ENCODE measurements around the gene TNIK. TPM values are rescaled to one million over a fixed set of nuclear protein-coding genes. Genes with fewer than 3 reads are reported as not detected.
"Not testable (repeated sequence)": the region's sequence is repeated elsewhere in the genome, so short reads cannot be mapped to it uniquely, and the experiment has no call there.

Gene TNIK
- total RNA-seq, 1 donor, result 49.8 TPM

DNA sequence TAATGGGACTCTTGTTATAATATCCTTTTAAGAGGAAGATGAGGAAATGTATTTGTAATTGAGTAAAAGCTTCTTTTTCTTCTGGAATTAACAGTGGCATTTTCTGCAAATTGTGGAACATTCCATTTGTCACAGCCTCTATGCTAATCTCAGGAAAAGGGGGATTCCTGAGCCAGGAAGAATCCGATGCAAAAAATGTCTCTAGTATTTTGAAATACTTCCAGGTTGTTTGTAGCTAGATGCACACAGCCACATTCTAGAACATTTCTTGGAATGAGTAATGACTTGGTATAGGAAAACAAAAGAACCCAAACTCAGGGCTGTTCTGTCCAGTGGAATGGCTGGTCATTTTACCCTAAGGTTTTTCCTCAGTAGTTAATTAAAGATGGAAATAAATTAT lies 335.2 kb downstream of the TNIK start:
- H3K4me3 ChIP-seq (ENCODE audit: low read length), result no peak overlapping the region
- H3K9me3 ChIP-seq (ENCODE audit: low read depth, low read length), result no peaks in the 10 kb centered on the region
- H3K27me3 ChIP-seq (ENCODE audit: insufficient read depth, low read length), result no peaks in the 10 kb centered on the region
- H3K4me1 ChIP-seq (ENCODE audit: insufficient read depth, low read length), result no peaks in the 10 kb centered on the region

DNA sequence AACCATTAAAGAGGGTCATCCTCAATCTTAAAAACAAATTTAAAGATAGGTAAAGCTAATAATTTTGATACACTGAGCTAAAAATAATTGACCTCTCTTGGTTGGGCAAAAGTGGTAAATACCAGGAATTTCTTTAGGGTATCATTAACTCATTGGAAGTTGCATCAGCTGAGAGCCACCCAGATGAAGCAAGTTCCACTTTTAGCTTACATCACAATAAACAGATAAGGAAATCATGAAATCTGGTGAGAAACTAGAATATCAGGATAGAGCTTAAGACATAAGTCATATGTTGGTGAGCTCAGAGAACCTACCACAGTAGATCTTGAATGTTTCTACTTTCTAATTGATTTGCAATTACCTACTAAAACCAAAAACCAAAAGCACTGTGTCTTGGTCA lies 336.3 kb downstream of the TNIK start:
- no peak overlapping the region for H3K4me3 ChIP-seq (ENCODE audit: low read length)
- no peaks in the 10 kb centered on the region for H3K9me3 ChIP-seq (ENCODE audit: low read depth, low read length)
- H3K4me1 ChIP-seq (ENCODE audit: insufficient read depth, low read length), result no peaks in the 10 kb centered on the region
- no peaks in the 10 kb centered on the region for H3K27me3 ChIP-seq (ENCODE audit: insufficient read depth, low read length)

DNA sequence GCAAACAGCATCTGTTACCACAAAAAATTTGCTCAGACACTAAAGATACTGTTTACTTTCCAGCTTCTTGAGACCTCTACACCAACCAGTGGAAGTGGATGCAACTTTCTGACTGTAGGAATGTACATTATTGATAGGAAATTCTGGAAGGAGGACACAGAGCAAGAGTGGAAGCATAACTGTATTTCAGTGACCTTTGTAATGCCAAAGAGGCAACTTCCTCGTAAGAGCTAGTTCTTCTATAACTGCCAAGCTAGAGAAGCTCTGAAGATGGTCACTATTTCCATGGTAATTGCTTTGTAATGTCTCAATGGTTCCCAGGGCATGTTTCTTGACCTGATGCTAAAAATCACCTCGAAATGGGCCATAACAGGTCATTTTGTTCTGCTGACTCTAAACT lies 337.3 kb downstream of the TNIK start:
- no peak overlapping the region for H3K4me3 ChIP-seq (ENCODE audit: low read length)
- no peaks in the 10 kb centered on the region for H3K9me3 ChIP-seq (ENCODE audit: low read depth, low read length)
- no peaks in the 10 kb centered on the region for H3K4me1 ChIP-seq (ENCODE audit: insufficient read depth, low read length)
- no peaks in the 10 kb centered on the region for H3K27me3 ChIP-seq (ENCODE audit: insufficient read depth, low read length)

DNA sequence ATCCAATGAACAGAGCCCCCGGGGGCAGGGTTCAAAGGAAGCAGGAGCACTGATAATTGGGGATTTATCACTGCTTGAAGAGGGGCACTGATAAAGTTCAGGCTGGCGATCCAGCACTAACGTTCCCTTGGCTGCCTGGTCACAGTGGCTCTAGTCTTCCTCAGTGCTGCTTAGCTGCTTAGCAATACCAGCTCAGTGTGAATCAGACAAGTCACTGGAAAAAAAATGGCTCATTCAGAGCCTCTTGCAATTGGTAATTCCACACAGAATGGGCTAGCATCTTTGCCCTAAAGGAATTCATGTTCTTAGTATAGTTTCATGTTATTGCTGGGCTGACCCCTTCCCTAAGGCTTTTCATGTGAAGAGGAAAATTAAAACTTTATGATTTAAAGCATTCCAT lies 338.0 kb downstream of the TNIK start:
- no peaks in the 10 kb centered on the region for H3K9me3 ChIP-seq (ENCODE audit: low read depth, low read length)
- no peaks in the 10 kb centered on the region for H3K27me3 ChIP-seq (ENCODE audit: insufficient read depth, low read length)
- H3K4me1 ChIP-seq (ENCODE audit: insufficient read depth, low read length), result no peaks in the 10 kb centered on the region
- no peak overlapping the region for H3K4me3 ChIP-seq (ENCODE audit: low read length)

DNA sequence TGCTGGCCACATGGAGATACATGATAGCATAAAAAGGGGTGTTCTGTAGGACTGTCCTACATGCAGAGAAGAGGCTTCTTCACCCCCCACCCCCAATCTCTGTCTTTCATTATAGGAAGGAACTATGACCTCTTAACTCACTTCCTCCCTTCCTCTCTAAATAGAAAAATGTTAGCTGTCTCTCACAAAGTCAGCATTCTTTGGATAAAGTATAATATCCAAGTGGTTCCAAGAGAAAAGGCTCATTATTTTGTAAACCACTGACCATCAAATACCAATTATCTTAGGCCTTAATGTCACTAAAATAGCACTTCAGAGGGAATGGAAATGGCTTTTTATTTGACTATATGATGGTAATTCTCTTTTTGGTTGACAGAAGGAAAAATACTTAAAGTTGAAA lies 338.4 kb downstream of the TNIK start:
- Histone ChIP-seq H3K9me3 (ENCODE audit: low read depth, low read length) (no peaks in the 10 kb centered on the region), H3K4me1 (ENCODE audit: insufficient read depth, low read length) (no peaks in the 10 kb centered on the region), H3K27me3 (ENCODE audit: insufficient read depth, low read length) (no peaks in the 10 kb centered on the region), H3K4me3 (ENCODE audit: low read length) (no peak overlapping the region)

DNA sequence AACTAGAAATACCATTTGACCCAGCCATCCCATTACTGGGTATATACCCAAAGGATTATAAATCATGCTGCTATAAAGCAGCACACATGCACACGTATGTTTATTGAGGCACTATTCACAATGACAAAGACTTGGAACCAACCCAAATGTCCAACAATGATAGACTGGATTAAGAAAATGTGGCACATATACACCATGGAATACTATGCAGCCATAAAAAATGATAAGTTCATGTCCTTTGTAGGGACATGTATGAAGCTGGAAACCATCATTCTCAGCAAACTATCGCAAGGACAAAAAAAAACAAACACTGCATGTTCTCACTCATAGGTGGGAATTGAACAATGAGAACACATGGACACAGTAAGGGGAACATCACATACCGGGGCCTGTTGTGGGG lies 340.8 kb downstream of the TNIK start:
- not testable (repeated sequence) for H3K4me3 ChIP-seq (ENCODE audit: low read length); H3K4me1 ChIP-seq (ENCODE audit: insufficient read depth, low read length); H3K27me3 ChIP-seq (ENCODE audit: insufficient read depth, low read length); H3K9me3 ChIP-seq (ENCODE audit: low read depth, low read length)

DNA sequence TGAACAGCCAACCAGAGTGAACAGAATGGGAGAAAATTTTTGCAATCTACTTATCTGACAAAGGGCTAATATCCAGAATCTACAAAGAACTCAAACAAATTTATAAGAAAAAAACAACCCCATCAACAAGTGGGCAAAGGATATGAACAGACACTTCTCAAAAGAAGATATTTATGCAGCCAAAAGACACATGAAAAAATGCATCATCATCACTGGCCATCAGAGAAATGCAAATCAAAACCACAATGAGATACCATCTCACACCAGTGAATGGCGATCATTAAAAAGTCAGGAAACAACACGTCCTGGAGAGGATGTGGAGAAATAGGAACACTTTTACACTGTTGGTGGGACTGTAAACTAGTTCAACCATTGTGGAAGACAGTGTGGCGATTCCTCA lies 341.2 kb downstream of the TNIK start:
- H3K4me1 ChIP-seq (ENCODE audit: insufficient read depth, low read length); H3K9me3 ChIP-seq (ENCODE audit: low read depth, low read length); H3K27me3 ChIP-seq (ENCODE audit: insufficient read depth, low read length); H3K4me3 ChIP-seq (ENCODE audit: low read length): not testable (repeated sequence)

DNA sequence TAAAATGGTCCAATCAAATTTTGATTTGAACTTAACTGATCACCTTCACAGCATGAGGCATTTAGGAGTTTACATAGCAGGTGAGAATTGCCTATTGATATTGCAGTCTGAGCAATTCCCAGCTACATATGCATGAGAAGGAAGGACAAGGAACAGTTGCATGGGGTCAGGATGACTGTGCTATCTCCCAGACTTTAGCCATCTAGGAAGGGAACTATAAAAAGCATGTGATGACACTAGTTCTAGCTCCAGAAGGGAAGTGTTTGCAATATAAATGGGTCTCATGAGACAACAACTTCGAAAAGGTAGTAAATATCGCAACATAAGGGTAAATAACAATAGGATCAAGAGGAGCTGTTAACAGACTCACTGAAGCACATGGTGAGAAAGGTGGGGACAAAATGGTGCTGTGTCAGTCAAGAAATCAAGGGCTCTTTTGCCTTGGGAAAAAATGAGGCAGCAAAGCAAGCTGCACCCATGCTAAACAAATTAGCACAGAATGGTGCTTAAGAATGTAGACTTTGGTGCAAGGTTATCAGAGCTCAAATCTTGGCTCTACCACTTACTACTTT lies 343.3 kb downstream of the TNIK start:
- H3K4me3 ChIP-seq (ENCODE audit: low read length), result no peak overlapping the region
- H3K9me3 ChIP-seq (ENCODE audit: low read depth, low read length), result no peaks in the 10 kb centered on the region
- H3K27me3 ChIP-seq (ENCODE audit: insufficient read depth, low read length), result no peaks in the 10 kb centered on the region
- H3K4me1 ChIP-seq (ENCODE audit: insufficient read depth, low read length), result no peaks in the 10 kb centered on the region

DNA sequence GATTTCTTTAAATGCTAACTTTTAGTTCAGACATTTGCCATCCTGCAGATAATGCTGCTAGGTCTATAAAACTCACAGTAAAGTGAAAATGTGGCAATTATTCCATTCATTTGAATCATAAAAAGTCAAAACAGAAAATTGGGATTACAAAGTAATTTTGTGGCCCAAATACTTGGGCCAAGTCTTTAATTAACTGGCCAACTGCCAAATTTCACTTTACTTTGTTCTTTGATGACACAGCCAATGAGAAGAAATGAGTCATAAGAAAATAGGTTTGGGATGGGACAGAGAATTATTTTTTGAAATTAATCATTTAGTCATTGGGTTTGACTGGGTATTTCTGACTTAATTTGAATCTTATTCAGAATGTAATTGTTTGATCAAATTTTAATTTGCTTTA lies 343.8 kb downstream of the TNIK start:
- no peak overlapping the region for H3K4me3 ChIP-seq (ENCODE audit: low read length)
- H3K4me1 ChIP-seq (ENCODE audit: insufficient read depth, low read length), result no peaks in the 10 kb centered on the region
- no peaks in the 10 kb centered on the region for H3K9me3 ChIP-seq (ENCODE audit: low read depth, low read length)
- no peaks in the 10 kb centered on the region for H3K27me3 ChIP-seq (ENCODE audit: insufficient read depth, low read length)

DNA sequence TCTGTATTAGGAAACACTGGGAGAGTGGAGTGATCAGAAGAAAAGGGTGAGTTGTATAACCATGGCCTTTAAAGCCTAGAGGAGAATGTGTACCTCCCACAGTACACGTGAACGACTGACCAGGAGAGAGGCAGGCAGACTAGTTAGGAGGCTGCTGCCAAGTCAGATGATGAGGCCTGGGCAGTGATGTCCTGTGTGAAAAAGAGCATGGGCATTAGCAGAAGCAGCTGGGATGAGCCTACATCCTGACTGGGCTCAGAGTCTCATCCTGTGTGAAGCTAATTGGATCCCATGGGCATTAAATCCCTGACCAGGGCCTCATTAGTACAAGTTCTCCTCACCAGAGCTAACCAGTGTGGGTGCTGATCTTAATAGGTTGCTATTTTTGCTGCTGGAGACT lies 344.5 kb downstream of the TNIK start:
- Histone ChIP-seq H3K9me3 (ENCODE audit: low read depth, low read length) (no peaks in the 10 kb centered on the region), H3K27me3 (ENCODE audit: insufficient read depth, low read length) (no peaks in the 10 kb centered on the region), H3K4me1 (ENCODE audit: insufficient read depth, low read length) (no peaks in the 10 kb centered on the region), H3K4me3 (ENCODE audit: low read length) (no peak overlapping the region)

DNA sequence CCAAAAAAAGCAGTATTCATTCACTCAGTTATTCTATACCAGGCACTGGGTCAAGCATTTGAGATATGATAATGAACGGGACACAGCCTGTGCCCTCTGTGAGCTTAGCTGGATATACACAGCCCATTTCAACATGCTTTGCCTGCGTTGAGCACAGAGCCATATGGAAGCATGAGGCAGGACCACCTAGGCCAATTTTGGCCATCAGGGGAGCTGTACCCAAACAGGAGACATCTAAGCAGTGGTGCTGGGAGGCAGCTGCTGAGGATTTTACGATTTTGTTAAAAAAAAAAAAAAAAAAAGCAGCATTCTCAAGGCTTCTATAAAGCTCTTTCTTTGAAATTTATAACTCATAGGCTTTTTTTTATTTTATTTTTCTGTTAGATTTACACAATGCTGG lies 346.5 kb downstream of the TNIK start:
- no peaks in the 10 kb centered on the region for H3K4me1 ChIP-seq (ENCODE audit: insufficient read depth, low read length)
- no peaks in the 10 kb centered on the region for H3K9me3 ChIP-seq (ENCODE audit: low read depth, low read length)
- no peak overlapping the region for H3K4me3 ChIP-seq (ENCODE audit: low read length)
- H3K27me3 ChIP-seq (ENCODE audit: insufficient read depth, low read length), result no peaks in the 10 kb centered on the region

DNA sequence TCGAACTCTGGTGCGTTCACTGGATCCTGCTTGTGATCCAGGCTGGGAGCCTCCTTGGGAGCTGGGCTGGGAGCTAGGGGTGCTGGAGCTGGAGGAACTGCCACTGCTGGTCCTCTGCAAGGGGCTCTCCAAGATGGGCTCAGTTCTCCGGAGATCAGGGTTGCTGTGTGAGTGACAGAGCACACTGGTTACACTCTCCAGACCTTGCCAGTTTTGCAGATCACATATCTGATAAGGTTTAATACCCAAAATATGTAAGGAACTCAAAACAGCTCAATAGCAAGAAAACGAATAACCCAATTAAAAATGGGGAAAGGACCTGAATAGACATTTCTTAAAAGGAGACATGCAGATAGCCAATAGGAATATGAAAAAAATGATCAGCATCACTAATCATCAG lies 349.5 kb downstream of the TNIK start:
- no peaks in the 10 kb centered on the region for H3K4me1 ChIP-seq (ENCODE audit: insufficient read depth, low read length)
- no peaks in the 10 kb centered on the region for H3K9me3 ChIP-seq (ENCODE audit: low read depth, low read length)
- no peaks in the 10 kb centered on the region for H3K27me3 ChIP-seq (ENCODE audit: insufficient read depth, low read length)
- no peak overlapping the region for H3K4me3 ChIP-seq (ENCODE audit: low read length)

DNA sequence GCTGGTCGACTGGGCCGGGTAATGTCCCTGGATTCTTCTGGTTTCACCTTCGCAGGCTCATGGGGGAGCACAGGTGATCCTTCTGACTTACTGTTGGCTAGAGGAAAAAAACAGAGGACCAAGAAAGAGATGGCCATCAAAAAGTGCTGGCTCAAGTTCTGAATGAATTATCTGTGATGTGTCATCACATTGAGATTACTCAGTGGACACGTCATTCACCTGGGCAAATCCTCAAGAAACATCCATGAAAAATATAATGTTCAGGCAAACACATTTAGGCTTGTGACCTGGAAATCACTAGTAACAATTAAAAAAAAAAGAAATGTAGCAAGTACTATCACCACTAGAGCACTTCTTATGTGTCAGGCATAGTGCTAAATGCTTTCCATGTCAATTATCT lies 352.1 kb downstream of the TNIK start:
- no peaks in the 10 kb centered on the region for H3K9me3 ChIP-seq (ENCODE audit: low read depth, low read length)
- no peaks in the 10 kb centered on the region for H3K27me3 ChIP-seq (ENCODE audit: insufficient read depth, low read length)
- no peaks in the 10 kb centered on the region for H3K4me1 ChIP-seq (ENCODE audit: insufficient read depth, low read length)
- no peak overlapping the region for H3K4me3 ChIP-seq (ENCODE audit: low read length)

DNA sequence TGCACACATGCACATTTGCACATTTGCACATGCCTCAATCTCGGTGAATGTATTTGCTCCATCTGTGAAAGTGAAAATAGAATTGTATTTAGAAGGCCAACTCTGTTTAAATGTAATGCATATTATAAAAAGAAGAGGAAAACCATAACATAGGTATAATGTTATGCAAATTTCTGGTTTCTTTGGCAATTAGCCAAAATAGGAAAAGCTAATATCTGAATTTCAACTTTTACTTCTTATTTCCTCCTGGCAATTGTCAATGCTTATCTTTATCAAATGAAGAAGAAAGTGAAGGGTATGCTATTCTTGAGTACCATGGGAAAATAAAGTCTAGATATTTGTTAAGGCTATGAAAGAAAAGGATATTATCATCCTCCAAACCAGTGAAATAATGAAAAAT lies 357.0 kb downstream of the TNIK start:
- Histone ChIP-seq H3K9me3 (ENCODE audit: low read depth, low read length) (no peaks in the 10 kb centered on the region), H3K27me3 (ENCODE audit: insufficient read depth, low read length) (no peaks in the 10 kb centered on the region), H3K4me3 (ENCODE audit: low read length) (no peak overlapping the region), H3K4me1 (ENCODE audit: insufficient read depth, low read length) (no peaks in the 10 kb centered on the region)

DNA sequence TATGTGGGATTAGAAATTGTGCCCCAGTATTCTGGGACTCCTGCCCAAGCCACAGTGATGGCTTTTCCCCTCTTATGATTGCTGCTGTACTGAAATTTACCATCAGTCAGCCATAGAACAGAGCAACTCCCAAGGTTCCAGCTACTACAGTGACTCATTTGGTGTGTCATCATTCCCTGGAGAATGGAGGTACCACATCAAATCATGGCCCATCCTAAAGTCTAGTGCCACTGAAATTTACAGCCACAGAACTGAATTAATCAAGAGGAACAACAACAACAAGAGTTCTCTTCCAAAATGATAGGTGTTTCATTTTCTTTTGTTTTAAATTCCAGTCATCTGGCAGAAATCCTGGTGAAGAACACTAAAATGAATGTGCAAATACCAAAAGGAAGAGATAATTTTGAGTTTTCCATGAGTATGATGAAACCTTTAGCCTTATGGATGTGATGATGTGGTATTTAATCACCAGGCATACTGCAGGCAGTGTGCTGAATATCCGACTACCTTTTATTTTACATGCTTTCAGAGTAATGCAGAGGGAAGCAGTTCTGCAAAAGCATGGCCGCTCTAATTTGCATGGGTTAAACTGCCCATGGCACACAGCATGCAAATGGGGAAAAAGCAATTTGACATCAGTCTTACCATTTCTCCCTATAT lies 358.1 kb downstream of the TNIK start:
- H3K9me3 ChIP-seq (ENCODE audit: low read depth, low read length), result no peaks in the 10 kb centered on the region
- no peaks in the 10 kb centered on the region for H3K4me1 ChIP-seq (ENCODE audit: insufficient read depth, low read length)
- H3K27me3 ChIP-seq (ENCODE audit: insufficient read depth, low read length), result no peaks in the 10 kb centered on the region
- H3K4me3 ChIP-seq (ENCODE audit: low read length), result no peak overlapping the region

DNA sequence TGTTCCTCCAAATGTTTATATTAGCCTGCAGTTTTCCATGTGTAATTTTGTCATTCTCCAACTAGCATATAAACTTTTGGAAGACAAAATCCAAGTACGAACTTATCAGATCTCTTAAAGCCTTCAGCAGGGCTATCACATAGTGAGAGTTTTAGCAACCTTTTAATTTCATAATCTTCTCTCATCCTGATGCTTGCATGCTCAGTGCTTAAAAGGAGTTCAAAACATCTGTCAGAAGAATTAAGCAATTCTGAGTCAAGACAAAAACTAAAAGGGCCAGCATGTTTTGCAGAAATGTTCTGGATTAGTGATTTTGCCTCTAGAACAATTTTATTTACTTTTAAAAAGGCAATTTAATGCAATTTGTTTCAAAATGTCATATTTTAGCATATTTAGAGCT lies 360.3 kb downstream of the TNIK start:
- Histone ChIP-seq H3K4me1 (ENCODE audit: insufficient read depth, low read length) (no peaks in the 10 kb centered on the region), H3K9me3 (ENCODE audit: low read depth, low read length) (no peaks in the 10 kb centered on the region), H3K4me3 (ENCODE audit: low read length) (no peak overlapping the region), H3K27me3 (ENCODE audit: insufficient read depth, low read length) (no peaks in the 10 kb centered on the region)

All from mononuclear cell (primary cell).